Stomach smooth muscle (tissue), 2 donors: ENCODE measurements around the gene S100A7A.
"Not testable (repeated sequence)": the region's sequence is repeated elsewhere in the genome, so short reads cannot be mapped to it uniquely, and the experiment has no call there.

Experiments
- H3K27ac ChIP-seq: one replicate; pipeline ENCODE4 v1.7.0; 2013; ENCODE audit warnings: mild to moderate bottlenecking, low read length, inconsistent platforms
- H3K27me3 ChIP-seq, 2 donors: one replicate each; pipeline ENCODE4 v1.7.0; 2013; ENCODE audit warnings: low read length in 2 of 2; ENCODE audit not compliant: insufficient read depth in 2 of 2, control insufficient read depth in 1 of 2
- H3K36me3 ChIP-seq, 2 donors: one replicate each; pipeline ENCODE4 v1.7.0; 2013; ENCODE audit warnings: low read length in 2 of 2; ENCODE audit not compliant: control insufficient read depth in 2 of 2, insufficient read depth in 2 of 2
- H3K4me1 ChIP-seq: one replicate; pipeline ENCODE4 v1.7.0; 2013; ENCODE audit warnings: low read length; ENCODE audit not compliant: control insufficient read depth, insufficient read depth
- H3K4me3 ChIP-seq, 2 donors: one replicate each; pipeline ENCODE4 v1.7.0; 2013; ENCODE audit warnings: low read length in 2 of 2
- H3K9ac ChIP-seq, 2 donors: one replicate each; pipeline ENCODE4 v1.7.0; 2013; ENCODE audit warnings: low read length in 2 of 2, mild to moderate bottlenecking in 1 of 2
- H3K9me3 ChIP-seq, 2 donors: one replicate each; pipeline ENCODE4 v1.7.0; 2013; ENCODE audit warnings: low read length in 2 of 2; ENCODE audit not compliant: control insufficient read depth in 2 of 2
- donor health status: healthy.
- donor health status: Pancreatic carcinoma.

The S100A7A gene

GRCh38 chr1:153460551-153460950, 44.2 kb downstream of the S100A7A start, which contains the start of gene S100A7:
S100A7 (minus strand) TSS chr1:153460651; CDS start chr1:153459013, 1,638 bp downstream.
- no peaks in the 10 kb centered on the region for H3K9me3 ChIP-seq
- no peak within 1 kb of the TSS for H3K27ac ChIP-seq
- no peak within 1 kb of the TSS for H3K9ac ChIP-seq
- peaks cover 5 to 11% of the 10 kb centered on the region in 2 donors for H3K27me3 ChIP-seq
- H3K4me3 ChIP-seq: no peak within 1 kb of the TSS
- H3K4me1 ChIP-seq: no peaks in the 10 kb centered on the region
- H3K36me3 ChIP-seq: no peaks in the 10 kb centered on the region

- not testable (repeated sequence) for H3K27ac ChIP-seq
- peaks cover 5 to 11% of the 10 kb centered on the region in 2 donors for H3K27me3 ChIP-seq
These were observed 46.4 kb downstream of the S100A7A start for GRCh38 chr1:153462741-153463140.

GRCh38 chr1:153465811-153466636, 49.7 kb downstream of the S100A7A start:
- Histone ChIP-seq H3K27me3 (peaks cover 5 to 6% of the 10 kb centered on the region in 2 donors), H3K4me1 (no peaks in the 10 kb centered on the region), H3K9ac (no peak overlapping the region), H3K27ac (no peak overlapping the region), H3K9me3 (peaks cover 3% of the 10 kb centered on the region in 2 donors), H3K4me3 (no peak overlapping the region), H3K36me3 (no peaks in the 10 kb centered on the region)

More at GRCh38 chr1:153462741-153463140, 46.4 kb downstream of the S100A7A start:
- not testable (repeated sequence) for H3K9ac ChIP-seq, H3K4me1 ChIP-seq, H3K9me3 ChIP-seq, H3K4me3 ChIP-seq, H3K36me3 ChIP-seq

GRCh38 chr1:153466908-153467307, 50.6 kb downstream of the S100A7A start:
- Histone ChIP-seq H3K9me3 (peaks cover 3% of the 10 kb centered on the region in 2 donors), H3K36me3 (no peaks in the 10 kb centered on the region), H3K27me3 (peaks cover 5 to 6% of the 10 kb centered on the region in 2 donors), H3K9ac (no peak overlapping the region), H3K27ac (no peak overlapping the region), H3K4me1 (no peaks in the 10 kb centered on the region), H3K4me3 (no peak overlapping the region)

GRCh38 chr1:153470707-153471106, 54.4 kb downstream of the S100A7A start:
- no peaks in the 10 kb centered on the region for H3K4me1 ChIP-seq
- H3K27me3 ChIP-seq: peaks cover 0 to 9% of the 10 kb centered on the region in 2 donors
- H3K9me3 ChIP-seq: peaks cover 3 to 11% of the 10 kb centered on the region in 2 donors
- no peak overlapping the region for H3K4me3 ChIP-seq
- H3K27ac ChIP-seq: no peak overlapping the region
- no peaks in the 10 kb centered on the region for H3K36me3 ChIP-seq
- H3K9ac ChIP-seq: no peak overlapping the region
